GM23338 (cell line): ENCODE measurements around the gene GDPD1.

Source experiments
- CTCF ChIP-seq, 2 experiments: fragments of 200-600 bp in 1 of 2; sonication (generic) in 1 of 2; conservative IDR thresholded peaks; 2 replicates each; pipeline versions ENCODE4 v1.5.1 to v1.6.1; 2016 to 2017; ENCODE audit warnings: antibody characterized with exemption in 2 of 2, low read depth in 2 of 2, mild to moderate bottlenecking in 2 of 2, moderate library complexity in 1 of 2
- POLR2AphosphoS5 ChIP-seq: IDR thresholded peaks from 2 replicates; pipeline ENCODE4 v1.6.1; 2016; ENCODE audit warnings: antibody characterized with exemption, low read depth

- TF ChIP-seq CTCF (conservative IDR thresholded peaks at IDR 0.05; ENCODE audit: low read depth in 2 of 2) (no peak), POLR2AphosphoS5 (no peak)
Observed at GRCh38 chr17:59310263-59310920, 90.1 kb downstream of the GDPD1 start.
